HS-27A (cell line): ENCODE data around the gene RBBP5.

Experiments
- DNase-seq: peaks from one replicate; pipeline ENCODE4 v3.0.0-alpha.2; 2012; ENCODE audit warnings: low read depth, missing footprints

The RBBP5 gene

DNA sequence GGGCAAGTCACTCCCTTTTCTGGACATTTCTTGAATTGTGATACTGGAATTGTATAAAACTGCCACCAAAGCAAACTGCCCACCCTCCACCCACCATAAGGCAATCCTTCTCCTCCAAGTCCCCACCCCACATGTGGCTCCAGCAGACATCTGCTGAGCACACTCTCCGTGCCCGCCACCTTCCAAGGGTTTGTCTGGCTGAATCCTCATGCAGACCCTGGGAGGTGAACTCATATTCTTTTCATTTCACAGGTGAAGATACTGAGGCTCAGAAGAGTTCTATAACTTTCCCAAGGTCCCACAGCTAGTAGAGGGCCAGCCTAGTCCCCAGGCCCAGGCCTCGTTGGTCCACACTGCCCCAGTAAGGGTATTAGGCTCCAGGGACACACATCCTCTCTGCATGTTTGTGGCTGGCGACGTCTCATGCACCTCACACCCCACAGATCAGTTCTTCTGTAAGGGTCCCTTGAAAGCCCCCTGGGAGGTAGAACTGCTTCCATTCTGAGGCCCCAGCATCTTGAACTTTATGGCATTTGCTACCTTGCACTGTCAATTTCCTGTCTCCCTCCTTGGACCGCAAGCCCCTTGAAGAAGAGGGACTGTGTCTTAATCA, 64.7 kb downstream of the RBBP5 start:
- no peak for DNase-seq

DNA sequence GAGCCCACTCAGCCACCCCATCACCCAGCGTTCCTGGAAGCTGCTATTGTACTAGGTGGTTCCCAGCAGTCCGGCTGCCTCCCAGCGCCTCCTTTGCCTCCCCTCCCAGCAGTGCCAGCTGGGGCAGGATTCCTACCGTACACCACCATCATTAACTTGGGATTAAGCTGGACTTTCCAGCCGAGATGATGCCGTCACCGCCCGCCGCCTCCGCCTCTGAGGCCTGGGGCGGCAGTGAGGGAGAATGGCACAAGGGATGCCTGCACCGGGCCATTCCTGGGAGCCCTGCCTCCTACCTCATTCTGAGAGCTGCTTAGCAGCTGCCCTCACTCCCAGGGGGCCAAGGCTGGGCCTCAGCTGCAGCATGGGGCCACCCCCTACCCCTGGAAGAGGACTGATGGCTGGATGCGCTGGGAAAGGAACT, 65.6 kb downstream of the RBBP5 start:
- no peak for DNase-seq

DNA sequence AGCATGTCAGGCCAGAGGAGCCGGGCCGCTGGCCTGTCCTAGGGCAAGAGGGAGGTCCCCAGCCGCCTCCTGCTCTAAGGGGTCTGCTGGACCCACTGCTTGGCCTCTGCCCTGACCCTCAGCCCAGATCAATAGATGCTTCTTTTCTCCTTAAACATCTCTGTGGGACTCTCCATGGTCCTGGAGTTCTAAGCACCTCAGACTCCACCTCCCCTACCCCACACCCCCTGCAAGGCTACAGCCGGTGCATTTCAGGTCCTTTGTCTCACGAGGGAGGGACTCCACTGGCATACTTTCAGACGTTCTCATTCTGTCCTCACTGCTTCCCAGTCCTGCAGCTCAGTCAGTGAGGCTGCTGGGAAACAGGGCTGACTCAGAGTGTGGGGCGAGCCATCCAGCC, 67.8 kb downstream of the RBBP5 start:
- no peak for DNase-seq

DNA sequence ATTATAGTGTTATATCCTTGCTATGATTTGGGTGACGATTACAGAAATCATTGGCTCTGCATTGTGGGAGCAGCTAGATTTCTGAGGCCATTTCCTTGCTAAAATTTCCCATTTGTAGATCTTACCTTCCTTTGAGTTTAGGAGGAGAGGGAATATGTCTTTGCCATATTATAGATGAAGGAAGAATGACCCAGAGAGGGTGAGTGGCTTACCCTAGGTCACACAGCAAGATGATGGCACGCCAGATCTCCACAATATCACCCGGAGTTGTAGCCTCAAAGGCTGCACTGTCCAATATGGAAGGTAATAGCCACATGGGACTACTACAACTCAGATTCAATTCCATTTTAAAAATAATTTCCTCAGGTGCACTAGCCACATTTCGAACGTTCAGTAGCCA, 68.5 kb downstream of the RBBP5 start:
- no peak for DNase-seq

DNA sequence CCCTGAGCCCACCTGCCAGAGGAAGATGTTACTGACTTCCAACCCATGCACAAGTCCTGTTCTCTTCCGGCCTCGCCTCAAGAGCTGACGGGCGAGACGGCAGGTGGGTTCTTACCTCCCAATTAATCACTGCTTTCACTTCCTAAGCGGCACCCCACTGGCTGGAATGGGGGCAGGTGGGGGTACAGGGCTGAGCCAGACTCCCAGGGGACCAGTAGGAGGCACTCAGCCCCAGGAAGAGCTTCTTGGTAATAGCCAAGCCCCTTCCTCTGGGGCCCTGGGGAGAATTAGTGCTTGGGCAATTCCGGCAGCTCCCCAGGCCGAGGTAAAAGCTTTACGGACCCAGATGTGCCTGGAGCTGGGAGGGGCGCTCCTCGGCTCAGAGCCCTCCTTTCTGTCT, 69.1 kb downstream of the RBBP5 start:
- DNase-seq: no peak

DNA sequence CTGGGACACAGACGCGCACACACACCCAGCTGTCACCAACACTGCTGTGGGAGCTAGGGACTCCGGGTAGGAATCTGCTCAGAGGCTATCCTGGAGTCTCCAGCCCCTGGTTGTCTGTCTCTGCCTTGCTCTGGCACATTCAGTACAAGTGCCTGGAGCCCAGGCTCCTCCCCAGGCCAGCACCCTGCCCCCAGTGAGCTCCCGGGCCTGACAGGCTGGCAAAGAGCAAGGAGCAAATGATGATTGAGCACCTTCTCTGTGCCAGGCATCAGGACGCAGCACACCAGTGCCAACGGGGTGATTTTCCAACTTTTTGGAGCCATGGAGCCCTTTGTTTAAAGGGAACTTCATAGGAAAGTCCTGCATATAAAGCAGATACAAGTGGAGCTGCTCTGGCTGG, 72.3 kb downstream of the RBBP5 start:
- no peak for DNase-seq

DNA sequence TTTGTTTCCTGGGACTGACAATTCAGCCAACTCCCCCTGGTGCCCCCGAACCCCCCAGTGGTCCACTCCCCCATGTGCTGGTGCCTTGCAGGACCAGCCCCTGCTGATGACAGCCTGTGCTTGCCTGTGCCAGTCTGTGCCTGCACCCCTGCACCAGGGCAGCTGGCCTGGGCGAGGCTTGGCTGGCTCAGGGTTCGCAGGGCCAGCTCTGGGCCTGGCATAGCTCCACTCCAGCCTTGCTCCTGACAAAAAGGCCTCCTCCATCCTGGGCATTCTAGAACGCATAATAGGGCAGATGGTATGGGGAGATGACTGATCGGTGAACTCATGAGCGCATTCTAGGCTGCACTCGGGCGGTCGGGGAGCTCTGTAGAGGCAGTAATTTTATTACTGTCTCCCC, 73.4 kb downstream of the RBBP5 start:
- DNase-seq: no peak

DNA sequence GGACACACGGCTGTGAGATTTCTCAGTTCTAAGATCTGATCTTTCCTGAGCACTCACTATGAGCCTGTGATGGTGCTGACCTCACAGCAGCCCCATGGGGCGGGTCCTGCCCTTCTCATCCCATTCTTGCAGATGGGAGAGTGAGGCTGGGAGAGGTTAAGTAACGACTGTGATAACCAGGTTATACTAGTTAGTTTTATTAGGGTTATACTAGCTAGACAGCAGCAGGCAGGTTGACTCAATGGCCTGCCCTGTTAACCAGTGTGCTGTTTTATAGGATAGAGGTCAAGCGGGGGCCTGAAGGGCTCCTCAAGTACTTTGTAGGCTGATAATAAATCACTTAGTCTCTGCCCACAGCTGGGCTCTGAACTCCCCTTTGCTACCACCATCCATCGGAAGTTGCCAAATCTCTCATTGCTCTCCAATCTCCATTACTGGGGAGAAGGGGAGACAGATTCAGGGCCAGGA, 74.0 kb downstream of the RBBP5 start:
- DNase-seq: no peak

DNA sequence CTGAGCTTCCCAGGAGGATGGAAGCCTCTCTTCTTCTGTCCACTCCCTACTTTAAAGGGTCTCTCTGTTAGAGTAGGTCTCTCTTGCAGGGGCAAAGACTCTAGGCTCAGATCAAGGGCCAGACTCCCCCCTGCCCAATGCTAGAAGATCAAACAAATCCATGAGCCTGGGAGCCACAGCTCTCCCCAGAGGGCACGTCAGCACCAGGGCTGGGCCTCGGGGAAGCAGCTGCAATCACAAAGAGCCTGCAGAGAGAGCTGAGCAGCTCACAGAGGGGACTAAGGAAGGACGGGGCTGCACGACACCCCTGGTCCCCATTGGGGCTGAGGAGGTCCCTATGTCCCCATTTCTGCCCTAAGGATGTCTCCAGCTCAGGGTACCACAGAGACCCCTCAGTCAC, 74.9 kb downstream of the RBBP5 start:
- DNase-seq: no peak

DNA sequence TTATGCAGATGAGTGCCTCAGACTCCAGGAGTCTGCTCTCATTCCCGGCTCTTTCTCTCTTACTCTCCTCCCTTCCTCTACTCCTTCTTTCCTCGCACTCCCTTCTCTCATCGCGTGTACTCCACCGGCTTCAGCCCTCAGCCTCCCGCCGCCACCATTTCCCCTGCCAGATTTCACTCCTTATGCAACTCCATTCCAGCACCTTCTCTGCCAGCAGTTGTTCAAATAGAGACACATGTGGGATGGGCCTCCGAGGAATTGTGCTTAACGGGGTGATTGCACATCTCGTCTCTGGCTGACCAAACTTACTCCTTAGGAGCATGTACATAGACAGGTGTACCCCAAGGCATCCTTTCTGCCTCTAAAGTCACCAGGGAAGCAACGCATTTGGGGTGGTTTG, 76.6 kb downstream of the RBBP5 start:
- DNase-seq: no peak

DNA sequence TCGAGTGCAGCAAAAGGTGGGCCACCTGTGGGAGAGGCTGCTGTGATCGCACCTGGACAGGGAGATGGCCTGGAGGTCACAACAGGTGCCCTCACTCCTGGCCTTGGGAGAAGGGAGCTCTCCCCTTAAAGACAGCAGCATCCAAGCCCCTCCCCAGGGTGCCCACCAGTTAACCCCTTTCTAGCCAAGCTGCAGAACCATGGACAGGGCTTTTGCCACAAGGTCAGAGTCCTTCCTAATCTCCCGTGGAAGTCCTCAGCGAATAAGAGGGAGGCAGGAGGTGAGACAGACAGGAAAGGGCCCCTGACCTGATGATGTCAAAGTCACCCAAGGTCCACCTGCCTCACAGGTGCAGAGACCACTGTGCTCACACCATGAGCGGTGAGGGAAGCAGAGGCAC, 77.0 kb downstream of the RBBP5 start:
- no peak for DNase-seq

DNA sequence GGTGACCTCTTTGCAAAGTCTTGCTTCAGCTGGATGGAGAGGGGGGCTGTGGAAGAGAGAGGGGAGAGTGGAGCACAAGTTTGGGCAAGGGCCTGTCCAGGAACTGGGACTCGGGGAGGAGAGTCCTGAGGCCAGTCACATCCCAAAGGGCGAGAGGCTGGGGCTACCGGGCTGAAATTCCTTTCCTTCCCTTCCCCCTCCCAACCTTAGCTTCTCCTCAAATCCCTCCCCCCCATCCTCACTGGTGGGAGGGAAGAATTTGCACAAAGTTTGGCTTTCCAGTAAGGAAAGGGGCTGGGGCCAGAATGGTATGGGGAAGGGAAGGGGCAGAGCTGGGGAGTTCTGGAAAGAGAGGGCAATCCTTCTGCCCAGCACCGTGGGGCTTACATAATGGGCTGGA, 77.9 kb downstream of the RBBP5 start:
- DNase-seq: no peak

DNA sequence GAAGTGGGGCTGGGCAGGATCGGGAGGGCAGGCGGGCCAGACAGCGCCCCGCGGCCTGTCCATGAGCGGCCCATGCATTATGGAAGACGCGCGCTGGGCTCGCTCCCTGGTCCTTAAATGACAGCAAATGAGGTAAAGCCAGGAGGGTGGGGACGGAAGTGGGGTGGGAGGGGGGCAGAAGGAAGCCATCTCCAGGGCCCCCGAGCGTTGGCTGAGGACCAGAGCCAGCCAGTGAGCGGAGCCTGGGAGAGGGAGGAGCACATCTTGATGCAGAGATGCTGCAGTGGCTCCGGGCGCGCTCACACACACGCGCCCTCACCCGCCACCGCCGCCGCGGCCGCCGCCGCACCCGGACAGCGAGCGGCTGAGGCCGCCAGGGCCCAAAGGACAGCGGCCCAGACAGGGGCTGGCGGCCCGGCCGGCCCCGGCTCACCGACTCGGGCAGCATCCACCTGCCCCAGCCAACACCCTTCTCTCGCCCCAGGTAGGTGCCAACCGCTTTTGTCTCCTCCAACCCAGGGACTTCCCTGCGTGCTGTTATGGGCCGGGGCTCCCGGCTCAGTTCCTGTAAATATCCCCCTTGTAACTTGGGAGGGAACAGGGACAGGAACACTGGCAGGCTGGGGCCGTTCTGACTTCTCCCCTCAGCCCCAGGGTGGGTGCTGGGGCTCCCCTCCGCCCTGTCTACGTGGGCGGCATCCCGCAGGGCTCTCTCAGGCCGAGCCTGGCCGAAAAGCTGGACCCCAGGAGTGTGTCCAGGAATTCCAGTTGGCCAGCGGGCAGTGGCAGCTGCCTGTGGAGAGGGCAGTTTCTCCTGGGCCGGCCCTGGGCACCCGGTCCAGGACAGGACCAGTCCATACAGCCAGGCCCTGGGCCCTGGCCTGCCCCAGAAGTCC, 78.6 kb downstream of the RBBP5 start, which contains the start of gene CNTN2:
CNTN2 (plus strand) TSS at position 302 of the 896 bp plus-strand sequence. CDS start 9,974 bp downstream, outside the sequence.
- DNase-seq: no peak

DNA sequence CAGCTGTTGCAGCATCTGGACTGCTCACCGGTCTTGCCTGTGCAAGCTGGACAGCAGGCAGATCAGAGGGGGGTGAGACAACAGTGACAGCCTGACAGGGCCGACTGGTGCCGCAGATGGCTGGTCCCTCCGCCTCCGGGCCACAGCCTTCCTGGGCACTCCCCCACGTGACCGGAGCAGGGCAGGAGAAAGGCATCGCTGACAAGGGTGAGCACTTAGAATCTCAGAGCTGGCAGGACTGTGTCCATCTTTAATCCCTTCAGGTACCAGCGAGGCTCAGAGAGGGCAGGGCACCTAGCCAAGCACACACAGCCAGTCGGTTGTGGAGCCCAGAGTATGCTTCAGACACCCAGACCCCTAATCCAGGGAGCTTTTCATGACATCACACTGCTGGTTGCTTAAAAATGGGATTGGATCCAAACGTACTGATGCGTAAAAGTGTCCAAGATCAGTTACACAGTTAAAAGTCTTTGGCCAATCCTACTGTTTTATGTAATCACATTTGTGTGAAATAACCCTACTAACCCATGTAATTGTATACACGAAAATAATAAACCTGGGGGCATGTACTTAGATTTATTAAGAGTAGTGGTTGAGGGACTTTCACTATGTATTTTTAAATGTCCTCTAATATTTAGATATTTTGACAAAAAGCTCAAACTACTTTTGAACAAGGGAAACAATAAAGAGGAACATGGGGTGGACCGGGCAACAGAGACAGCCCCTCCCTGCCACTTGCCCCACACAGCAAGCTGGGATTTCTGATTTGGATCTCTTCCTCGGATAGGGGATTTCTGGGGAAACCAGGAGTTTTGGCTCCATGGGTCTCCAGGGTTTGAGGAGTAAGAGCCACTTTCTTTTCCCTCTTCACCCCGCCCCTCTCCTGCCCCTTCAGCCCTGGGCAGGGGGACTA, 79.5 kb downstream of the RBBP5 start:
- DNase-seq: no peak

DNA sequence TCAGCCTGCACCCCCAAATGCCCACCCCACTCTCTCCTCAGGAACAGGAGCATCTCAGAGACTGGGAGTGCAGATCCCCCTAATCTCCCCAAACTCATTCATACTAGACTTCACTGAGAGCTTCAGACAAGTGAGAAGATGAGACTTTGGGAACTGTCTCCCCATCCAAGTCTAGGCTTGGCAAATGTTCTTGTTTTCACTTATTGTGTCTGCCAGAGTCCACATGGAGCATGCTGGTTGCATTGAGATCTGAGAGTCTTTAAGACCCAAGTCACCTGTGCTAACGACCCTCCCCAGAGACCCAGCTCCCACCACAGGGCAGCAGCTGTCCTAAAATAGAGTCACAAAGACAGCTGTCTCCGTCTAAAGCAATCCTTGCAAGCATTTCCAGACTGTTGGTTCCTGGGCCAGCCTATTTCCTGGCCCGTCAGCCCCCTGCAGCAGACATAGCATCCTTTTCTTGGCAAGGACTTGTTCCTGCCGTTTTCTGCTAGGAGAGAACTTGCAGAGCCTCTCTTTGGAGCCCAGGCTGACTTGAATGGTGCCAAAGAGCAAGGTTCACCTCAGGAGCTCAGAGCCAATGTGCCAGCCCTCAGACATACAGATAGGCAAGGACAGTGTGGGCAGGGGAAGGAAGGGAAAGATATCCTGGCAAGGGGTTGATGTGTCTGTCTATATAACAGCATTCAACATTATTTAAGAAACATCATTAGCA, 80.6 kb downstream of the RBBP5 start:
- DNase-seq: no peak

DNA sequence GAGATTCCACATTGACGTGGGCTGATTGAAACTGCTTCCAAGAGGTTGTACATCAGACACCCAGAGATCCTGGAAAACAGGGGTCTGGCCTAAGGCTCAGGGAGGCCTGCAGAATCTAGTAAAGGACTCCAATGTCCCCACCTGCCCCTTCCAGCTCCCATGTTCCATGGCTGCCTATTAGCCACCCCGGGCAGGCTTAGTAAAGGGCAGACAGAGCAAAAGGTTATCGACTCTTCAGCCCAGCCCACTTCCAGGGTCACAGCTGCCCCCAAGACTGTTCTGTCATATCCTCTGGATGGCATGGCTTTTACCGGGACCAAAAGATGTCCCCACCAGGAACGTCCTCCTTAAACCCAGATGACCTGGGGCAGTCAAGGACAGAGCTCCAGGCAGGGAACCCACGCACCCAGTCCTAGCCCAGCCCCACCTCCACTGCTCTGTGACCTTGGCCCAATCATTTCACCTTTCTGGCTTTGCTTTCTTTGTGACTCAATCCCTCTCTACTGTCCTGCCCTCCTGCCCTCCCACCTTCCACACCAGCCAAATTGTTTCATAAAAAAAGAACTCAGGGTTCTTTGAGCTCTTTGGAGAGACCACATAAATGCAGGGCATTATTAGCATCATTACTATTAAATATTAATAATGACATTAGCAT, 83.5 kb downstream of the RBBP5 start:
- DNase-seq: no peak

DNA sequence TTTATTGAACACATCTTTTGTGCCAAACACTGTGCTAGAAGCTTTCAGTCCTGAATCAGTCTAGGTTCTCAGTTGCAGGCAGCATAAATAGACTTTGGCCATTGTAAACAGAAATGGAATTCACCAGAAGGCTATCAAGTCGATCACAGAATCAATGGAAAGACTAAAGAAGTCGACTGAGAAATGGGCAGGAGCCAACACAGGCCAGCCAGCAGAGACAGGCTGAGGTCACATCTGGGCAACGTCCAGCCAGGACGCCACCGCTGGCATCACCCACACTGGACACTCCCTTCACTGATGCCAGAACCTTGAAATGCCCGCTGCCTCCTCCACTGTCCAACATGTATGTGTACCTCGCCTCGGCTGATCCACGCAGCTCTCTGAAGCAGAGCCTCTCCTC, 84.2 kb downstream of the RBBP5 start:
- no peak for DNase-seq
